ENCODE measurements around the gene PHTF2. TPM values are rescaled to one million over a fixed set of nuclear protein-coding genes. Genes with fewer than 3 reads are reported as not detected.

Gene PHTF2
- total RNA-seq, 5 donors from 2014 or later (not counting 1 experiment from before 2014, with no cell fraction given) = 19.7 to 35.8 (median 28.0) TPM

- Mint-ChIP-seq H3K4me3 (no peak overlapping the region), H3K27me3 (no peaks in the 10 kb centered on the region), H3K4me1 (no peaks in the 10 kb centered on the region), H3K27ac (no peak overlapping the region), H3K9me3 (peaks cover 0 to 6% (median 5%) of the 10 kb centered on the region in 3 donors), H3K36me3 (no peaks in the 10 kb centered on the region)
- H3K4me3 ChIP-seq (ENCODE audit: control insufficient read depth in 1 of 2, extremely low read depth in 1 of 2, low read length in 1 of 2) = no peak overlapping the region
- DNase-seq = no peak
- no peaks in the 10 kb centered on the region for H3K9me3 ChIP-seq
- ATAC-seq (replicated peaks in 1 of 4) = no peak
- CTCF ChIA-PET = no interaction called here
- no peak overlapping the region for H3K27ac ChIP-seq (ENCODE audit: low read length)
- POLR2A ChIA-PET = no interaction called here
- no peaks in the 10 kb centered on the region for H3K36me3 ChIP-seq (ENCODE audit: control insufficient read depth in 2 of 2, extremely low read depth in 1 of 2, insufficient read depth in 1 of 2, low read length in 1 of 2)
- 80% methylated on average over 2 of the region's 4 CpGs for WGBS (ENCODE audit: insufficient coverage)
- H3K4me1 ChIP-seq (ENCODE audit: control insufficient read depth in 1 of 2, extremely low read depth in 1 of 2, insufficient read depth in 2 of 2, low read length in 2 of 2) = no peaks in the 10 kb centered on the region
- H3K27me3 ChIP-seq (replicated peaks in 1 of 2; ENCODE audit: control insufficient read depth in 2 of 2, extremely low read depth in 1 of 2, insufficient read depth in 2 of 2, low read length in 1 of 2) = no peaks in the 10 kb centered on the region
Observed at GRCh38 chr7:78002715-78003114, 204.1 kb downstream of the PHTF2 start.

DNA sequence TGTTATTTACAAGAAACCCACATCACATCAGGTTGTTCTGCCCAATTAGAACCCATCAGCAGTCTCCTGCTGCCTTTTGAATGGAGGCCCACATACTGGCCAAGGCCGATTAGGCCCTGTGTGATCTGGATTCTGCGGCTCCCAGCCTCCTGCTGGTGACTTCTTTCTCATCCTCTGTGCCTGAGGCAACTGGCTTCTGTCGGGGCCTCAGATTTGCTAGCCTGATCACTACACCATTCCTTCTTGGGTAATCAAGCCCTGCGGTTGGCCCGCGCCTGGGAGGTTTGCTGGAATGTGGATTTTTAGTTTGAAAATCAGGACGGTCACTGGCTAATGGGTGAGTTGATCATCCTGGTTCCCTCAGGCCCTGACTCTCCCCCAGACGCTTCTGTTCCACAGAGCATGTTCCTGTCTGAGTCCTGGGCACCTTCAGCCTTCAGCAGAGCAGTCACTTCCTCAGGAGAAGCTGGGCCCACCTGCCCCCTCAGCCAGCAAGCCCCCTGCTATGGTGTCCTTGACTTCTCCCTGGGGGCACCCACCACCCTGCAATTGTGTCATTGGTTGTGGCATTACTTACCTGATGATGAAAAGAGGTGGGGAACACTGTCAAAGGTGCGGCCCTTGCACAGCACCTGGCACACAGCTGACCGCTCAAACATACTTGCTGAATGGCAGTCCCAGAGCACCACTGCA lies 207.6 kb downstream of the PHTF2 start:
- Mint-ChIP-seq H3K27ac (no peak overlapping the region), H3K36me3 (no peaks in the 10 kb centered on the region), H3K4me3 (no peak overlapping the region), H3K9me3 (no peaks in the 10 kb centered on the region), H3K27me3 (no peaks in the 10 kb centered on the region), H3K4me1 (no peaks in the 10 kb centered on the region)
- H3K9me3 ChIP-seq = no peaks in the 10 kb centered on the region
- H3K4me3 ChIP-seq (ENCODE audit: control insufficient read depth in 1 of 2, extremely low read depth in 1 of 2, low read length in 1 of 2) = no peak overlapping the region
- ChIA-PET POLR2A (no interaction called here), CTCF (no interaction called here)
- no peaks in the 10 kb centered on the region for H3K4me1 ChIP-seq (ENCODE audit: control insufficient read depth in 1 of 2, extremely low read depth in 1 of 2, insufficient read depth in 2 of 2, low read length in 2 of 2)
- ATAC-seq (replicated peaks in 1 of 4) (no peak), DNase-seq (no peak)
- H3K27me3 ChIP-seq (replicated peaks in 1 of 2; ENCODE audit: control insufficient read depth in 2 of 2, extremely low read depth in 1 of 2, insufficient read depth in 2 of 2, low read length in 1 of 2) = no peaks in the 10 kb centered on the region
- no peaks in the 10 kb centered on the region for H3K36me3 ChIP-seq (ENCODE audit: control insufficient read depth in 2 of 2, extremely low read depth in 1 of 2, insufficient read depth in 1 of 2, low read length in 1 of 2)
- no peak overlapping the region for H3K27ac ChIP-seq (ENCODE audit: low read length)
- 84% methylated on average over 4 of the region's 10 CpGs for WGBS (ENCODE audit: insufficient coverage)

Other genes starting within 250 kb of the PHTF2 start
- gene RSBN1L, start 102.3 kb upstream of the PHTF2 start, total RNA-seq = 10 to 100 TPM; 27.1 to 35.9 (median 32.4) TPM
- 10 to 100 TPM in 3 of 5 donors, 1 to 10 TPM in 2; 3.6 to 13.0 (median 10.6) TPM for gene TMEM60, start 339 bp upstream of the PHTF2 start, total RNA-seq